NCI-H748 (cell line): Measurements from ENCODE around the gene EHBP1.

ENCODE experiments used
- DNase-seq: peaks from one replicate; lab custom pipeline; 2025; ENCODE audit not compliant: unreplicated experiment; lab: John Stamatoyannopoulos, UW

The EHBP1 gene

DNA sequence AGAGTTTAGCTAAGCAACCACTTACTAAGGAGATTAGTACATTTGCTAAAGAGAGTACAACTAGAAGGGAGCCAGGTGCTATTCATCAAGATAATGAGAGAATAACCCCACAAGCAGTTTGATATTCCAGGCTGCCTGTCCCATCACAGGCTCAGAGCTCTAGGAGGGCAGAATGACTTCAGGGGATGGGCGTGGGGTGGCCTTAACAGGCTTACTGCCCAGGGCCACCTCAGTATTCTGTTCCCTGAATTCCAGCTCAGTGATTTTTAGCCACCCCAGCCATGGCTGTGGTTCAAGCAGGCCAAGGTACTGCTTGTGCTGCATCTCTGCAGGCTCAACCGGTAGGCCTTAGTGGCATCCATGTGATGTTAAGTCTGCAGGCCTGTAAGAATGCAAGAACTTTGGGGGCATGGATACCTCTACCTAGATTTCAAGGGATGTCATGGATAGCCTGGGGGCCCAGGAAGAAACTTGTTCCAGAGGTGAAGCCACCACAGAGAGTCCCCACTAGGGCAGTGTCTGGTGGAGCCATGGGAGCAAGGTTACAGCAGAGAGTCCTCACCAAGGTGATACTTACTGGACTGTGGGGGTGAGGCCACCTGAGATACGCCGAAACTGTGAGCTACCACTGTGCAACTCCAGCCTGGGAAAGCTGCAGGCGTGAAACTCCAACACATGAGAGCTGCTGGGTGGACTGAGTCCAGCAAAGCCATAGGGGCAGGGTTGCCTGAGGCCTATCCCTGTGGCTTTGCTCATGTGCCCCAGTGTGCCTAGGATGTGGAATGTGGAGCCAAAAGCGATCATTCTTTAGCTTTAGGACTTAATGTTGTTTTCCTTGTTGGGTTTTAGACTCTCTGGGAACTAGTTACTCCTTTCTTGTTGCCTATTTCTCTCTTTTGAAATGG, 107.7 kb downstream of the EHBP1 start:
- DNase-seq: no peak

DNA sequence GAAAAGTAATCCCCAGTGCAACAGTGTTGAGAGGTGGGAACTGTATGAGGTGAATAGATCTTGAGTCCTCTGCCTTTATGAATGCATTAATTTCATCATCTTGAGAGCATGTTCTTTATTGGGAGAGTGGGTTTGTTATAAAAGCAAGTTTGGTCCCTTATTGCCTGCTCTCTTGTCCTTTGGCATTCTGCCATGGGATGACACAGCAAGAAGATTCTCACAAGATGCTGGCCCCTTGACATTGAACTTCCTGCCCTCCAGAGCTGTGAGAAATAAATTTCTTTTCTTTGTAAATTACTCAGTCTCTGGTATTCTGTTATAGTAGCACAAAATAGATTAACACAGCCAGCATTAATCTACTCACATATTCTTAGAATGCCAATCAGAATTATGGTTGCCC, 108.6 kb downstream of the EHBP1 start:
- DNase-seq: no peak

- DNase-seq: no peak
These were observed 111.8 kb downstream of the EHBP1 start for GRCh38 chr2:62817348-62817747.

DNA sequence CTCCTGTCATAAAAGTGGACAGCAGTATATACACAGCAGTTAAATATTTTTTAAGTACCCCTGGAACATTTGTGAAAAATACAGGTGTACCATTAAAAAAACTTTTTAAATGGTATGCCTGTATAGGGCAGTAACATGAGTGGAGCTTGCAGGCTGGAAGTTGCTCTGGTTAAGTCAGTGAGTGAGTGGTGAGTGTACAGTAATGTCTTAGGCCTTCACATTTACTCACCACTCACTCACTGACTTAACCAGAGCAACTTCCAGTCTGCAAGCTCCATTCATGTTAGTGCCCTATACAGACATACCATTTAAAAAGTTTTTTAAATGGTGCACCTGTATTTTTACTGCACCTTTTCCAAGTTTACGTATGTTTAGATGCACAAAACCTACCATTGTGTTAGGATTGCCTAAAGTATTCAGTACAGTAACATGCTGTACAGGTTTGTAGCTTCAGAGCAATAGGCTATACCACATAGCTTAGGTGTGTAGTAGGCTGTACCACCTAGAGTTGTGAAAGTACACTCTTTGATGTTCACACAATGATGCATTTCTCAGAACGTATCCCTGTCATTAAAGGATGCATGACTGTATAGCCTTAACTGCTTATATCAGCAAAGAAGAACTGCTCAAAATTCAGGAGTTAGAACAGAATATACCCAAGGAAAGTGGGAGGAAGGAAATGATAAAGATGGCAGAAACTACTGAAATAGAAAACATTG, 112.6 kb downstream of the EHBP1 start:
- DNase-seq: no peak

GRCh38 chr2:62822549-62822948, 117.0 kb downstream of the EHBP1 start:
- no peak for DNase-seq

- no peak for DNase-seq
These were observed 118.9 kb downstream of the EHBP1 start for GRCh38 chr2:62824388-62824787.

DNA sequence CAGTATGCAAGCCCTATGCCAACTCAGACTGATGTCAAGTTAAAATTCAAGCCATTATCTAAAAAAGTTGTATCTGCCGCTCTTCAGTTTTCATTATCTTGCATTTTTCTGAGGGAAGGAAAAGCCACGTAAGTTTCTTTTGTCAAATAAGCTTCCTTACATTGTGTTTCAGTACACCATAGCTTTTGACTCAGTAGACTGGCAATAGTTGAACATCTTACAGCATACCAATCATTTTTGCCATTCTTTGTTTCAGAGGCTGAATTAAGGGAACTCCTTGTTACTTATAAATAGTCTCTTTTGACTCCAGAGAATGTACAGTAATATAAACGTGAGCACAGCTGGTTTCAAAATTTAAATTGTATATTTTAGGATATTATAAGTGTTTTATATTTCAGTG, 120.6 kb downstream of the EHBP1 start:
- no peak for DNase-seq

GRCh38 chr2:62826953-62827675, 121.6 kb downstream of the EHBP1 start:
- DNase-seq: no peak

DNA sequence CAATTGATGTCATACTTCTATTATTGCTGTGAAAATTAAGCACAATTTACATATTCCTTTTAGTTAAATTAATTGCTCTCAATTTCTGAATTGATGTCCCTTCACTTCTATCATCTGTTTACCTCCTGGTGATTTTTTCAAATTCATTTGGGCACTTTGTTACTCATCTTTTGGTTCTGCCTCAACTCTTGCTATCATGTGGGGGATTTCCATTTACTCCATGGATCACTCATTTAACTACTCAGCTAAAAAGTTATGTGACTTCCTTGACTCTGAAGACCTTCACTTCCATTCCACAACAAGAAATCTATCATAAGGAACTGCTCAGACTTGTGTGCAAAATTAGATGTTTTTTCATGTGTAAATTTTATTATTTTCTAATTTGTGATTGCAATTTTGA, 126.2 kb downstream of the EHBP1 start:
- DNase-seq: no peak

DNA sequence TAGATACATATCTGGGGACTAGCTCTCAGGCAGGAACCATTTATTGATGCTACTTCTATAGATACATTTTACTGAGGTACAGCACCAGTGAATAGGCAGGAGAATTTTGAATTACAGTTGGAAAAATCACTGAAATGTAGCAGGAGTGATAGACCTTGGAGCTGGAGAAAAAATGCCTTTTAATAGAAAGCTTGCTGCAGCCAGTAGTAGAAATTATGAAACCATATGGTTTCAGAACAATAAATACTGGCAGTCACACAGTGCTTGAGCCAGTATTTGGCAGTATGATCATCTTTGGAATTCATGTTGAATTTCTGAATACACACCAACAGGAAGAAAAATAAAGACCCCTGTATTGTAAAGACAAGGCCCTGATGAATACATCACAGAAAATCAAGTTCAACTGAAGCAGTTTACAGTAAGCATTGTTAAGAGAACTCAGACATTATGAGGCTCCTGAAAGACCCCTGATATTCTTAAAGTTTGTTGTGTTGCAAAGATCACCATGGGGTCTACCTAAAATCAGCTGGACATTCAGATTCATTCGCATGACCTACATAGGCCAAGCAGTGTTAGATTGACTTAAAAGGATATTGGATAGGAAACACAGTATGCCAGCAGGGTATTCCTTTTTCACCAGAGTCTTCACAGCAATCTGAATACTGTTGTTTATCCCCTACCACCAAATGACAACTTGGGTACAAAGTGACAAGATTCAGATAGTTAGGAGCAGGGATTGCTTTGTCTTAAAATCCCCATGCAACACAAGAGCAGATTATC, 139.0 kb downstream of the EHBP1 start:
- DNase-seq: no peak

DNA sequence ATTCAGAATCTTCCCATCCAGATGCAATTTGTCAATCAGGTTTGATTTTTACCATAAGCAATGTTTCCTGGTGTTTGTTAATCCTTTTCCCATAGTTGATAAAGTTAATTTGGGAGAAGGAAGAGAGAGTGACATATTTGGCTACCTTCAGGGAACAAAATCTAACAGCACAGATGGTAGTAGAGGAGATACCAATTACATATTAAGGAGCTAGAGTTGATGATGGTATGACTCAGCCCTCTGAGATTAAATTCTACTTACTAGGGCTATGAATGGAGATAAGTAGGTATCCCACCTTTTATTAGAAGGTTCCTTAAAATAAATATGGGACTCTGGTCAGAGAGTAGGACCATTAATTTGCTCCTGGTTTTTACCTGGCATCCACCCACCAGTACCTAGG, 139.7 kb downstream of the EHBP1 start:
- no peak for DNase-seq

- DNase-seq: no peak
These were observed 146.7 kb downstream of the EHBP1 start for GRCh38 chr2:62852254-62852653.

- no peak for DNase-seq
These were observed 149.3 kb downstream of the EHBP1 start for GRCh38 chr2:62854600-62855514.

GRCh38 chr2:62856228-62857040, 150.9 kb downstream of the EHBP1 start:
- no peak for DNase-seq

- DNase-seq: no peak
These were observed 151.8 kb downstream of the EHBP1 start for GRCh38 chr2:62857139-62857931.

DNA sequence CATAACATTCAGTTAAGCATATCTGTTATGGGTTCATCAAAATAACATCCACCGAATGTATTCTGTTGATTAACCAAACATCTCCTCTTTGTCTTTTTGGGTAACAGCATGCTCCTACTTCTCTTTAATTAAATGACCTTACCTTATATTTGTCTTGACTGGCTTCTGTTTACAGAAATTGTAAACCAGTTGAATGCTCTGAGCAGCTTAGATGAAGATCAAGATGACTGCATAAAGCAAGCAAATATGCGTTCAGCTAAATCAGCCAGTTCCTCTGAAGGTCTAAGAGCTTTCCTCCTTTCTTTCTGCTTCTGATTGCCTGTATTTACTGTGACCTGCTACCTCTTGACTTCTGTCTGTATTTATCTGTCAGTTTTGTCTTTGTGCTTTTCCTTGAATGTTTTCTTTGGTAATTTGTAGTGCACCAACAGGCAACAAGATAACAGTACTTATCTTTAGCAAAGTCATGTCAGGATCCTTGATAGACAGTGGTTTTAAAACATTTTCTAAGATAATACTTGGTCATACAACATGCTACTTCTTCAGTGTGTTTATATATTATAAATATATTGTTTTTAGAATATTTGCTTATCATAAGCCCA, 152.8 kb downstream of the EHBP1 start:
- peak; percentile 4 for DNase-seq

GRCh38 chr2:62868947-62869346, 163.4 kb downstream of the EHBP1 start:
- DNase-seq: no peak

DNA sequence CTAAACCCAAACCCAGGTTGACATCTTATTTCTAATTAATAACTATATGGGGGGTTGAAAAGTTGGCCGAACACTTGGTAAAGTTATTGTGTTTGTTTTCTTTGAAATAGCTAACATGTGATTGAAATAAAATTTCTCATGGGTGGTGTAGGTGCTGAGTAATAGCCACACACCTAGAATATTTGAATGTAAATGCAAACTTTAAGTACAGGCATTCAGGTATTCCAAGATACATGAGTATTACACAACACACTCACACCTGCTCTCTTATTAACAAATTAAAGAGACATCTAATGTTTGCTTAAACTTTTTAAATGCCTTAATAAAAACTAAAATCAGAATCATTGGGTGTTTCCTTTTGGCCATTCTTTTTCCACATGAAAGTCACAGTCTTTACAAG, 165.5 kb downstream of the EHBP1 start:
- no peak for DNase-seq
